Chondrocyte (in vitro differentiated cells): Measurements from ENCODE around the gene ITGB3. TPM values are rescaled to one million over a fixed set of nuclear protein-coding genes. Genes with fewer than 3 reads are reported as not detected.

ENCODE experiments used
- DNase-seq: peaks from one replicate; pipeline ENCODE4 v3.0.0; 2021; ENCODE audit warnings: mixed read lengths, low spot score
- H3K27ac Mint-ChIP-seq: one replicate; pipeline ENCODE4 v1.8.0; 2021; ENCODE audit warnings: mild to moderate bottlenecking, moderate library complexity, mixed read lengths; ENCODE audit not compliant: unreplicated experiment
- H3K27me3 Mint-ChIP-seq: 2 replicates; pipeline ENCODE4 v1.8.0; 2021; ENCODE audit warnings: low read depth, mixed read lengths
- H3K36me3 Mint-ChIP-seq: 2 replicates; pipeline ENCODE4 v1.8.0; 2021; ENCODE audit warnings: low read depth, mixed read lengths
- H3K4me1 Mint-ChIP-seq: 2 replicates; pipeline ENCODE4 v1.8.0; 2021; ENCODE audit warnings: low read depth, mild to moderate bottlenecking, mixed read lengths
- H3K4me3 Mint-ChIP-seq: one replicate; pipeline ENCODE4 v1.8.0; 2021; ENCODE audit warnings: mild to moderate bottlenecking, moderate library complexity, mixed read lengths; ENCODE audit not compliant: unreplicated experiment
- H3K9me3 Mint-ChIP-seq: 2 replicates; pipeline ENCODE4 v1.8.0; 2021; ENCODE audit warnings: low read depth, mixed read lengths
- CTCF ChIP-seq: fragments of 200-600 bp; sonication (generic); IDR thresholded peaks from 2 replicates; pipeline ENCODE4 v1.5.0; 2021; ENCODE audit warnings: antibody characterized with exemption, mild to moderate bottlenecking, moderate library complexity
- total RNA-seq: library from RNA; stranded (reverse); gene quantifications from 3 replicates; pipeline ENCODE4 v1.2.1, GENCODE V29; 2021

Gene ITGB3
- total RNA-seq, 1 donor from 2014 or later: 10.5 TPM

- Mint-ChIP-seq H3K9me3 (no peaks in the 10 kb centered on the region), H3K36me3 (peaks cover 2% of the 10 kb centered on the region), H3K27ac (no peak overlapping the region), H3K27me3 (no peaks in the 10 kb centered on the region), H3K4me3 (no peak overlapping the region), H3K4me1 (peaks cover 22% of the 10 kb centered on the region)
- DNase-seq: no peak
- no peak for TF ChIP-seq CTCF
These were observed 57.8 kb downstream of the ITGB3 start for GRCh38 chr17:47311420-47311819.

GRCh38 chr17:47315451-47316266, 62.0 kb downstream of the ITGB3 start:
- Mint-ChIP-seq H3K4me3 (no peak overlapping the region), H3K36me3 (peaks cover 2% of the 10 kb centered on the region), H3K9me3 (no peaks in the 10 kb centered on the region), H3K27me3 (no peaks in the 10 kb centered on the region), H3K4me1 (peaks cover 30% of the 10 kb centered on the region), H3K27ac (peak overlapping the region; percentile 81)
- TF ChIP-seq CTCF: peak; percentile 98
- no peak for DNase-seq

- Mint-ChIP-seq H3K9me3 (peaks cover 5% of the 10 kb centered on the region), H3K36me3 (peaks cover 4% of the 10 kb centered on the region), H3K4me1 (peaks cover 30% of the 10 kb centered on the region), H3K27me3 (no peaks in the 10 kb centered on the region), H3K27ac (peak overlapping the region; percentile 49), H3K4me3 (no peak overlapping the region)
- no peak for TF ChIP-seq CTCF
- no peak for DNase-seq
These were observed 62.7 kb downstream of the ITGB3 start for GRCh38 chr17:47316311-47316710.

- H3K36me3 Mint-ChIP-seq: peaks cover 5% of the 10 kb centered on the region
- H3K9me3 Mint-ChIP-seq: peaks cover 6% of the 10 kb centered on the region
- peaks cover 30% of the 10 kb centered on the region for H3K4me1 Mint-ChIP-seq
- H3K27ac Mint-ChIP-seq: no peak overlapping the region
- TF ChIP-seq CTCF: no peak
- no peak for DNase-seq
- no peaks in the 10 kb centered on the region for H3K27me3 Mint-ChIP-seq
- H3K4me3 Mint-ChIP-seq: no peak overlapping the region
These were observed 63.5 kb downstream of the ITGB3 start for GRCh38 chr17:47317119-47317518.

GRCh38 chr17:47318197-47318918, 64.7 kb downstream of the ITGB3 start:
- Mint-ChIP-seq H3K4me1 (peaks cover 37% of the 10 kb centered on the region), H3K27me3 (no peaks in the 10 kb centered on the region), H3K9me3 (peaks cover 6% of the 10 kb centered on the region), H3K4me3 (no peak overlapping the region), H3K36me3 (peaks cover 5% of the 10 kb centered on the region), H3K27ac (no peak overlapping the region)
- no peak for TF ChIP-seq CTCF
- DNase-seq: no peak
